Ishikawa (cell line): ENCODE data around the gene MICAL3.

Experiments
- CREB1 ChIP-seq: IDR thresholded peaks from 2 replicates; pipeline ENCODE4 v1.6.1; 2012; ENCODE audit warnings: low read depth
- EP300 ChIP-seq: IDR thresholded peaks from 2 replicates; pipeline ENCODE4 v1.6.1; 2012; ENCODE audit warnings: borderline replicate concordance
- FOXM1 ChIP-seq: IDR thresholded peaks from 2 replicates; pipeline ENCODE4 v1.6.1; 2012; ENCODE audit warnings: low read depth, borderline replicate concordance
- MAX ChIP-seq: IDR thresholded peaks from 2 replicates; pipeline ENCODE4 v1.6.1; 2012
- NFIC ChIP-seq: IDR thresholded peaks from 2 replicates; pipeline ENCODE4 v1.6.1; 2012
- REST ChIP-seq: IDR thresholded peaks from 2 replicates; pipeline ENCODE4 v1.6.1; 2012; ENCODE audit warnings: low read depth, mild to moderate bottlenecking
- YY1 ChIP-seq: IDR thresholded peaks from 2 replicates; pipeline ENCODE4 v1.6.1; 2012; ENCODE audit warnings: low read depth
- ZBTB7A ChIP-seq: IDR thresholded peaks from 2 replicates; pipeline ENCODE4 v1.6.1; 2012; ENCODE audit warnings: low read depth

- TF ChIP-seq NFIC, result peak; percentile 49
- TF ChIP-seq MAX, result no peak
- no peak for TF ChIP-seq REST
- no peak for TF ChIP-seq EP300
- no peak for TF ChIP-seq CREB1
- no peak for TF ChIP-seq YY1
- no peak for TF ChIP-seq FOXM1
- no peak for TF ChIP-seq ZBTB7A
These were observed 252.0 kb downstream of the MICAL3 start for GRCh38 chr22:17772249-17772957.
